Esophagus squamous epithelium (tissue), 5 donors: ENCODE measurements around the gene SRPX. TPM values are rescaled to one million over a fixed set of nuclear protein-coding genes. Genes with fewer than 3 reads are reported as not detected.

Source experiments
- DNase-seq: peaks from one replicate; lab custom pipeline; 2025; lab: John Stamatoyannopoulos, UW
- H3K27ac ChIP-seq, 4 donors: fragments of 200-600 bp; sonication (generic); one replicate each; pipeline ENCODE4 v1.5.1; 2016 to 2019; ENCODE audit warnings: mild to moderate bottlenecking in 1 of 4
- H3K27me3 ChIP-seq, 4 donors: fragments of 200-600 bp; sonication (generic); 1 replicate in 3 of 4; 2 replicates in 1 of 4; pipeline versions ENCODE4 v1.5.1 to v1.6.0; 2017 to 2021; ENCODE audit warnings: antibody characterized with exemption in 1 of 4
- H3K36me3 ChIP-seq, 3 donors: fragments of 200-600 bp; sonication (generic); one replicate each; pipeline ENCODE4 v1.5.1; 2016 to 2019
- H3K4me1 ChIP-seq, 3 donors: fragments of 200-600 bp; sonication (generic); one replicate each; pipeline ENCODE4 v1.5.1; 2017 to 2019
- H3K4me3 ChIP-seq, 4 donors: fragments of 200-600 bp; sonication (generic); 1 replicate in 3 of 4; 2 replicates in 1 of 4; pipeline ENCODE4 v1.5.1; 2016 to 2019; ENCODE audit warnings: mild to moderate bottlenecking in 2 of 4, moderate library complexity in 1 of 4
- H3K9me3 ChIP-seq, 3 donors: fragments of 200-600 bp; sonication (generic); one replicate each; pipeline ENCODE4 v1.5.1; 2016 to 2019
- CTCF ChIP-seq, 6 experiments: fragments of 450-650 bp in 4 of 6; fragments of 200-600 bp in 2 of 6; sonication (generic) in 2 of 6; IDR thresholded peaks; one replicate each; pipeline ENCODE4 v1.5.1; 2016 to 2019; ENCODE audit warnings: antibody characterized with exemption in 6 of 6, mild to moderate bottlenecking in 4 of 6, moderate library complexity in 4 of 6
- POLR2A ChIP-seq, 4 donors: fragments of 450-650 bp; IDR thresholded peaks; one replicate each; pipeline ENCODE4 v1.6.1; 2017; ENCODE audit warnings: antibody characterized with exemption in 4 of 4, mild to moderate bottlenecking in 4 of 4, moderate library complexity in 3 of 4
- WGBS, 2 donors: methylation state at CpG; one replicate each; pipeline ENCODE4 v1.1.5; 2018; 5-methylcytosine and 5-hydroxymethylcytosine counted together
- intact Hi-C: fragments of 100-400 bp; cut with DNase I; formaldehyde crosslinking; loops from one replicate; pipeline ENCODE4 v1.15.0; 2022
- total RNA-seq, 4 donors: library from RNA; depleted of rRNA; stranded (reverse); fragments of >200 nt; gene quantifications; one replicate each; pipeline ENCODE4 v1.1.0, GENCODE V29; 2016
- donor health status: DM: yes; HTN: yes; CAD: no.

The SRPX gene
- total RNA-seq, 4 donors from 2014 or later: 0.99 to 88.1 (median 16.0) TPM

GRCh38 chrX:38149016-38149415 is 71.7 kb downstream of the SRPX start:
- no peaks in the 10 kb centered on the region for H3K36me3 ChIP-seq
- H3K4me1 ChIP-seq: no peaks in the 10 kb centered on the region
- intact Hi-C loops: no loop called here
- no peak overlapping the region for H3K27ac ChIP-seq
- no peaks in the 10 kb centered on the region for H3K27me3 ChIP-seq
- TF ChIP-seq CTCF (IDR thresholded peaks at IDR 0.05) (no peak), POLR2A (IDR thresholded peaks at IDR 0.05) (no peak)
- no peak for DNase-seq
- H3K4me3 ChIP-seq: no peak overlapping the region
- WGBS, 2 donors: 80% methylated on average over 1 of the region's 2 CpGs; no CpG with 5 or more reads in 1 of the 2 donors
- no peaks in the 10 kb centered on the region for H3K9me3 ChIP-seq

GRCh38 chrX:38142610-38143009 is 78.1 kb downstream of the SRPX start:
- Histone ChIP-seq H3K27me3 (no peaks in the 10 kb centered on the region), H3K36me3 (no peaks in the 10 kb centered on the region), H3K4me3 (no peak overlapping the region), H3K27ac (no peak overlapping the region), H3K4me1 (no peaks in the 10 kb centered on the region), H3K9me3 (no peaks in the 10 kb centered on the region)
- intact Hi-C loops: no loop called here
- DNase-seq: no peak
- no peak for TF ChIP-seq POLR2A (IDR thresholded peaks at IDR 0.05)
- WGBS, 2 donors: 36 to 80% methylated on average over 1 of the region's 1 CpG

- no peaks in the 10 kb centered on the region for H3K9me3 ChIP-seq
- no peak overlapping the region for H3K4me3 ChIP-seq
- no peak overlapping the region for H3K27ac ChIP-seq
- no peaks in the 10 kb centered on the region for H3K27me3 ChIP-seq
- H3K4me1 ChIP-seq: no peaks in the 10 kb centered on the region
- DNase-seq: no peak
- no peak for TF ChIP-seq POLR2A (IDR thresholded peaks at IDR 0.05)
- TF ChIP-seq CTCF (IDR thresholded peaks at IDR 0.05): no peak
- WGBS, 2 donors: 90 to 92% methylated on average over 2 of the region's 2 CpGs
- no peaks in the 10 kb centered on the region for H3K36me3 ChIP-seq
- intact Hi-C loops: no loop called here
These were observed 81.8 kb downstream of the SRPX start for GRCh38 chrX:38138900-38139299.

- intact Hi-C loops: no loop called here
- WGBS, 2 donors: 50 to 62% methylated on average over 2 of the region's 2 CpGs
- Histone ChIP-seq H3K27ac (no peak overlapping the region), H3K36me3 (no peaks in the 10 kb centered on the region), H3K4me1 (no peaks in the 10 kb centered on the region), H3K9me3 (no peaks in the 10 kb centered on the region), H3K4me3 (no peak overlapping the region), H3K27me3 (no peaks in the 10 kb centered on the region)
- TF ChIP-seq CTCF (IDR thresholded peaks at IDR 0.05): no peak
- TF ChIP-seq POLR2A (IDR thresholded peaks at IDR 0.05): no peak
- no peak for DNase-seq
These were observed 82.3 kb downstream of the SRPX start for GRCh38 chrX:38138157-38138891.

- Histone ChIP-seq H3K27me3 (peaks cover 0 to 3% (median 0%) of the 10 kb centered on the region in 4 donors), H3K4me1 (no peaks in the 10 kb centered on the region), H3K9me3 (no peaks in the 10 kb centered on the region), H3K27ac (no peak overlapping the region), H3K36me3 (no peaks in the 10 kb centered on the region), H3K4me3 (no peak overlapping the region)
- no peak for DNase-seq
- no peak for TF ChIP-seq CTCF (IDR thresholded peaks at IDR 0.05)
- TF ChIP-seq POLR2A (IDR thresholded peaks at IDR 0.05): no peak
- intact Hi-C loops: no loop called here
These were observed 91.3 kb downstream of the SRPX start for GRCh38 chrX:38129366-38129765.
